Calu3 (cell line): ENCODE data around the gene S100B. TPM values are rescaled to one million over a fixed set of nuclear protein-coding genes. Genes with fewer than 3 reads are reported as not detected.

ENCODE experiments used
- BruUV-seq: library from RNA; stranded (reverse); fragments of 400-500 nt; replicated peaks from 2 replicates; lab custom pipeline; 2021; lab: Mats Ljungman, UMichigan
- CTCF ChIA-PET: fragments of 300-600 bp; sonication (Branson Sonifier 250); formaldehyde crosslinking; loops from one replicate; lab custom pipeline; 2022; ENCODE audit warnings: antibody characterized with exemption; lab: Charles Lee
- DNase-seq: peaks from one replicate; pipeline ENCODE4 v3.0.0; 2022
- H3K27ac Mint-ChIP-seq: one replicate; pipeline ENCODE4 v1.8.0; 2022; ENCODE audit warnings: mixed read lengths; ENCODE audit not compliant: unreplicated experiment
- H3K27me3 Mint-ChIP-seq: one replicate; pipeline ENCODE4 v1.8.0; 2022; ENCODE audit warnings: mixed read lengths; ENCODE audit not compliant: unreplicated experiment
- H3K36me3 Mint-ChIP-seq: one replicate; pipeline ENCODE4 v1.8.0; 2022; ENCODE audit warnings: mild to moderate bottlenecking, moderate library complexity, mixed read lengths; ENCODE audit not compliant: insufficient read depth, unreplicated experiment
- H3K4me1 Mint-ChIP-seq: one replicate; pipeline ENCODE4 v1.8.0; 2022; ENCODE audit warnings: mild to moderate bottlenecking, low read depth, mixed read lengths; ENCODE audit not compliant: unreplicated experiment
- H3K4me3 Mint-ChIP-seq: one replicate; pipeline ENCODE4 v1.8.0; 2022; ENCODE audit warnings: mild to moderate bottlenecking, low read depth, moderate library complexity, mixed read lengths; ENCODE audit not compliant: unreplicated experiment
- H3K9me3 Mint-ChIP-seq: one replicate; pipeline ENCODE4 v1.8.0; 2022; ENCODE audit warnings: low read depth, mixed read lengths; ENCODE audit not compliant: unreplicated experiment
- CTCF ChIP-seq: fragments of 200-600 bp; IDR thresholded peaks from one replicate; pipeline ENCODE4 v1.8.0; 2022; ENCODE audit warnings: antibody characterized with exemption; ENCODE audit not compliant: unreplicated experiment
- intact Hi-C: fragments of 100-400 bp; cut with micrococcal nuclease; formaldehyde crosslinking; loops from one replicate; pipeline ENCODE4 v1.10.0; 2022; ENCODE audit not compliant: unreplicated experiment
- total RNA-seq: library from RNA; stranded (reverse); gene quantifications from 2 replicates; pipeline ENCODE4 v1.2.3, GENCODE V29; 2022

The S100B gene
- total RNA-seq, 1 experiment from 2014 or later, result not detected

- no peaks in the 10 kb centered on the region for H3K27me3 Mint-ChIP-seq
- DNase-seq, result no peak
- no peak for TF ChIP-seq CTCF
- intact Hi-C loops, result no loop called here
- no TSS peak for BruUV-seq
- H3K4me3 Mint-ChIP-seq, result no peak overlapping the region
- H3K36me3 Mint-ChIP-seq, result peaks cover 11% of the 10 kb centered on the region
- H3K9me3 Mint-ChIP-seq, result no peaks in the 10 kb centered on the region
- H3K27ac Mint-ChIP-seq, result no peak overlapping the region
- H3K4me1 Mint-ChIP-seq, result no peaks in the 10 kb centered on the region
- CTCF ChIA-PET, result no interaction called here
Observed at GRCh38 chr21:46555225-46555617, 49.7 kb downstream of the S100B start.

DNA sequence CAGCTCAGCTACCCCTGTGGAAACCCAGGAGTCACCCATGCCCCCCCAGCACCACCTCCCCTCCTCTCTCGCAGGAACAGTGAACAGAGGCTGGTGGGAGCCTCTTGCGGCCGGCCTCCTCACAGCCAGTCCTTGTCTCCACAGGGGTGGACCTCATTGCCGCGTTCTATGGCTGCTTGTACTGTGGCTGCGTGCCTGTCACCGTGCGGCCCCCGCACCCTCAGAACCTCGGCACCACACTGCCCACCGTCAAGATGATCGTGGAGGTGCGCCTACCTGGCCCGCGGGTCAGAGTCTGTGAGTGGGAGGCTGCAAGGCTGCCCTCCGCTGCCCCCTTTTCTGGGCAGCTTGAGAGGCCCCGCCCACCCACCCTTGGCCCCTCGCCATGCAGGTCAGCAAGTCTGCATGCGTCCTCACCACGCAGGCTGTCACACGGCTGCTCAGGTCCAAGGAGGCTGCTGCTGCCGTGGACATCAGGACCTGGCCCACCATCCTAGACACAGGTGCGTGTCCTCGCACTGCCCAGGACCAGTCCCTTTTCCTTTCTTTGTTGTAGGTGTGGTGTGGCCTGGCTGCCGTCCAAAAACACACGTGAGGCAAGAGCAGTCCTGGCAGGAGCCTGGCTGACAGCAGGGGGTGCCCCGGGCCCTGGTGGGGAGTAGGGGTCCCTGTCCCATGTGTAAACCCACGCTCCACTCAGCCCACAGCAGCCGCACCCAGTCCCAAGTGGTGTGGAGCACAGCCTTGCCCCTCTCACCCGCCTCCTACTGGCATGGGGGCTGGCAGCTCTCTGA, 50.3 kb downstream of the S100B start:
- no peaks in the 10 kb centered on the region for H3K27me3 Mint-ChIP-seq
- no peak for DNase-seq
- no TSS peak for BruUV-seq
- CTCF ChIA-PET, result no interaction called here
- peaks cover 11% of the 10 kb centered on the region for H3K36me3 Mint-ChIP-seq
- no peaks in the 10 kb centered on the region for H3K9me3 Mint-ChIP-seq
- intact Hi-C loops, result no loop called here
- no peak overlapping the region for H3K27ac Mint-ChIP-seq
- TF ChIP-seq CTCF, result no peak
- H3K4me1 Mint-ChIP-seq, result no peaks in the 10 kb centered on the region
- H3K4me3 Mint-ChIP-seq, result no peak overlapping the region

DNA sequence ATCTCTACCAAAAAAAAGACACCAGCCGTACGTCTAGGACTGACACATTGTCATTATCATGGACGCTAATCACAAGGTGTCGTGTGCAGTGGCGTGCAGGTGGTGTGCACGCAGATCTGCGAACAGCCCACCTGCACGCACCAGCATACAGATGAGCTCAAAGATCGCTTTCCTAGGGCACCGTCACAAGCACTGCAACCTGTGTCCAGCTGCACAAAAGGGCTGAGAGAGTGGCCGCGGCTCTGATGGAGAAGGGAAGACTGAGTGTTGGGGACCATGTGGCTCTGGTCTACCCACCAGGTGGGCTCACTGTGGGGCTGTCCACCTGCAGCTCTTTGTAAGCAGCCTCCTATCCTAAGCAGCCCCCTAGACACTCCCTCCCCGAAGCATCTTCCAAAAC, 50.9 kb downstream of the S100B start:
- TF ChIP-seq CTCF, result no peak
- H3K4me1 Mint-ChIP-seq, result no peaks in the 10 kb centered on the region
- H3K4me3 Mint-ChIP-seq, result no peak overlapping the region
- H3K27ac Mint-ChIP-seq, result no peak overlapping the region
- no TSS peak for BruUV-seq
- no peaks in the 10 kb centered on the region for H3K27me3 Mint-ChIP-seq
- intact Hi-C loops, result no loop called here
- CTCF ChIA-PET, result no interaction called here
- peaks cover 11% of the 10 kb centered on the region for H3K36me3 Mint-ChIP-seq
- H3K9me3 Mint-ChIP-seq, result no peaks in the 10 kb centered on the region
- no peak for DNase-seq

DNA sequence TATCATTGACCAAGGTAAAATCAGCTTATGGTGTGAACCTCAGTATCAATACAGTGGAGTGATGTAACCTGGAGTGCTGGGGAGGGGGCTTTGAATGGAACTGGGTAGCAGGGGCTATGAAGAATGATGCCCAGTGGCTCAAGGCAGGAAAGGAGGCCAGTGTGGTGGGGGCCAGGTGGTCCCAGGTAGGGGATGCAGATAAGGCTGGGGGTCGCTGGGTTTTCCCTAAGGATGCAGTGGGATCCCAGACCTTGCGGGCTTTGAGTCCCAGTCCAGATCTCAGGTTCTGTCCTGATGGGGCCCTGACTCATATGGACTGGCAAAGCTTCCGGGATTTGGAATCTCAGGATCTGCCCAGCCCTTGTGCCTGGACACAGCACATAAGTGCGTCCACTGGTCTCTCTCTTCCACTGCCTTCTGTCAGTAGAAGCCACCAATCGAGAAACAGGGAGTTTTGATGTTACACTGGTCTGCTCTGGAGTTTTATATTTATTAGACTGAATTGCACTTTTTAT, 52.0 kb downstream of the S100B start:
- CTCF ChIA-PET, result no interaction called here
- intact Hi-C loops, result no loop called here
- no peak overlapping the region for H3K4me3 Mint-ChIP-seq
- no peaks in the 10 kb centered on the region for H3K4me1 Mint-ChIP-seq
- H3K9me3 Mint-ChIP-seq, result no peaks in the 10 kb centered on the region
- BruUV-seq, result no TSS peak
- no peak for DNase-seq
- no peaks in the 10 kb centered on the region for H3K27me3 Mint-ChIP-seq
- TF ChIP-seq CTCF, result no peak
- H3K27ac Mint-ChIP-seq, result no peak overlapping the region
- peaks cover 11% of the 10 kb centered on the region for H3K36me3 Mint-ChIP-seq
